ENCODE measurements around the gene BICRAL. TPM values are rescaled to one million over a fixed set of nuclear protein-coding genes. Genes with fewer than 3 reads are reported as not detected.
A peak's percentile ranks its signal among the peaks of the same experiment; 100 is the strongest.

Gene BICRAL
- total and polyA plus RNA-seq, 2 donors (not counting 3 experiments of a cell fraction or from before 2014, with no cell fraction given): 5.6 to 6.8 TPM

- TF ChIP-seq MYC (IDR thresholded peaks at IDR 0.05; ENCODE audit: low read depth, low read length): no peak
- TF ChIP-seq, protein P1, sequence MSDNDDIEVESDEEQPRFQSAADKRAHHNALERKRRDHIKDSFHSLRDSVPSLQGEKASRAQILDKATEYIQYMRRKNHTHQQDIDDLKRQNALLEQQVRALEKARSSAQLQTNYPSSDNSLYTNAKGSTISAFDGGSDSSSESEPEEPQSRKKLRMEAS (IDR thresholded peaks at IDR 0.05; ENCODE audit: insufficient read depth, insufficient read length): no peak
- TF ChIP-seq GATA2 (IDR thresholded peaks at IDR 0.05; ENCODE audit: insufficient read depth, insufficient read length, low read depth, low read length): no peak
- TF ChIP-seq, protein P2, sequence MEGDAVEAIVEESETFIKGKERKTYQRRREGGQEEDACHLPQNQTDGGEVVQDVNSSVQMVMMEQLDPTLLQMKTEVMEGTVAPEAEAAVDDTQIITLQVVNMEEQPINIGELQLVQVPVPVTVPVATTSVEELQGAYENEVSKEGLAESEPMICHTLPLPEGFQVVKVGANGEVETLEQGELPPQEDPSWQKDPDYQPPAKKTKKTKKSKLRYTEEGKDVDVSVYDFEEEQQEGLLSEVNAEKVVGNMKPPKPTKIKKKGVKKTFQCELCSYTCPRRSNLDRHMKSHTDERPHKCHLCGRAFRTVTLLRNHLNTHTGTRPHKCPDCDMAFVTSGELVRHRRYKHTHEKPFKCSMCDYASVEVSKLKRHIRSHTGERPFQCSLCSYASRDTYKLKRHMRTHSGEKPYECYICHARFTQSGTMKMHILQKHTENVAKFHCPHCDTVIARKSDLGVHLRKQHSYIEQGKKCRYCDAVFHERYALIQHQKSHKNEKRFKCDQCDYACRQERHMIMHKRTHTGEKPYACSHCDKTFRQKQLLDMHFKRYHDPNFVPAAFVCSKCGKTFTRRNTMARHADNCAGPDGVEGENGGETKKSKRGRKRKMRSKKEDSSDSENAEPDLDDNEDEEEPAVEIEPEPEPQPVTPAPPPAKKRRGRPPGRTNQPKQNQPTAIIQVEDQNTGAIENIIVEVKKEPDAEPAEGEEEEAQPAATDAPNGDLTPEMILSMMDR (IDR thresholded peaks at IDR 0.05; ENCODE audit: extremely low read depth in 1 of 2, insufficient read depth in 1 of 2, low read depth in 1 of 2, low read length in 2 of 2): no peak
- no peak for TF ChIP-seq FOS (IDR thresholded peaks at IDR 0.05; ENCODE audit: borderline replicate concordance, insufficient read depth, low read length)
- TF ChIP-seq POLR2A (IDR thresholded peaks at IDR 0.05; ENCODE audit: low read depth, low read length): no peak
- no peak for TF ChIP-seq JUN (IDR thresholded peaks at IDR 0.05; ENCODE audit: borderline replicate concordance, insufficient read depth, insufficient read length, low read depth)
- TF ChIP-seq POLR2AphosphoS5 (IDR thresholded peaks at IDR 0.05; ENCODE audit: insufficient read depth, low read depth, low read length): no peak
- no peak for TF ChIP-seq EZH2 (IDR thresholded peaks at IDR 0.05; ENCODE audit: borderline replicate concordance, low read depth, low read length, severe bottlenecking)
Observed at GRCh38 chr6:42808492-42809483, 26.9 kb downstream of the BICRAL start.

More at GRCh38 chr6:42808492-42809483, 26.9 kb downstream of the BICRAL start:
- H3K4me1 ChIP-seq (ENCODE audit: control insufficient read depth, extremely low read depth, insufficient read depth, low read length): no peaks in the 10 kb centered on the region
- DNase-seq (ENCODE audit: low read depth, low spot score) (no peak), FAIRE-seq (peak; percentile 21)
- intact Hi-C loops (cut with micrococcal nuclease) (no loop called here), dilution Hi-C loops (cut with MboI; ENCODE audit: extremely low pct_ligation_motif_present, low sequenced_read_pairs) (no loop called here)
- CTCF ChIA-PET: interaction anchor here (0.7 to 2.9 kb wide), 5 partner anchors 8 to 638 kb away, joined by 3 to 8 read pairs (median 3); no protein-coding TSS in a partner anchor
- H3K27me3 ChIP-seq (ENCODE audit: control insufficient read depth in 2 of 2, insufficient read depth in 2 of 2, low read length in 2 of 2): no peaks in the 10 kb centered on the region
- H3K9ac ChIP-seq (replicated peaks; ENCODE audit: extremely low read depth, insufficient read depth, low read length): no peak overlapping the region
- H3K27ac ChIP-seq (ENCODE audit: insufficient read depth, low read depth, low read length): no peak overlapping the region
- BruUV-seq (replicated peaks): no TSS peak
- H3K9me1 ChIP-seq (replicated peaks; ENCODE audit: control insufficient read depth, extremely low read depth, insufficient read depth, low read length): no peaks in the 10 kb centered on the region
- H3K79me2 ChIP-seq (ENCODE audit: control insufficient read depth, insufficient read depth, low read length): no peaks in the 10 kb centered on the region
- H4K20me1 ChIP-seq (replicated peaks; ENCODE audit: control insufficient read depth, extremely low read depth, insufficient read depth, low read length): no peaks in the 10 kb centered on the region
- POLR2A ChIA-PET: interaction anchor here (0.7 kb wide), 2 partner anchors 31 to 40 kb away, joined by 3 read pairs; no protein-coding TSS in a partner anchor
- no peak overlapping the region for H3K4me2 ChIP-seq (ENCODE audit: insufficient read depth, low read length)
- H3K9me3 ChIP-seq (replicated peaks; ENCODE audit: control insufficient read depth, insufficient read depth, low read length): no peaks in the 10 kb centered on the region
- no peaks in the 10 kb centered on the region for H3K36me3 ChIP-seq (ENCODE audit: control insufficient read depth in 2 of 2, extremely low read depth in 1 of 2, insufficient read depth in 2 of 2, low read length in 2 of 2)
- H2AFZ ChIP-seq (ENCODE audit: low read depth, low read length): no peak overlapping the region
- H3K4me3 ChIP-seq (replicated peaks in 1 of 3; ENCODE audit: insufficient read depth in 1 of 3, low read depth in 1 of 3, low read length in 3 of 3): no peak overlapping the region

Measured in endothelial cell of umbilical vein (primary cell).